ENCODE data around the gene SLC2A1.
"Not testable (repeated sequence)": the region's sequence is repeated elsewhere in the genome, so short reads cannot be mapped to it uniquely, and the experiment has no call there.

SLC2A1 gene

DNA sequence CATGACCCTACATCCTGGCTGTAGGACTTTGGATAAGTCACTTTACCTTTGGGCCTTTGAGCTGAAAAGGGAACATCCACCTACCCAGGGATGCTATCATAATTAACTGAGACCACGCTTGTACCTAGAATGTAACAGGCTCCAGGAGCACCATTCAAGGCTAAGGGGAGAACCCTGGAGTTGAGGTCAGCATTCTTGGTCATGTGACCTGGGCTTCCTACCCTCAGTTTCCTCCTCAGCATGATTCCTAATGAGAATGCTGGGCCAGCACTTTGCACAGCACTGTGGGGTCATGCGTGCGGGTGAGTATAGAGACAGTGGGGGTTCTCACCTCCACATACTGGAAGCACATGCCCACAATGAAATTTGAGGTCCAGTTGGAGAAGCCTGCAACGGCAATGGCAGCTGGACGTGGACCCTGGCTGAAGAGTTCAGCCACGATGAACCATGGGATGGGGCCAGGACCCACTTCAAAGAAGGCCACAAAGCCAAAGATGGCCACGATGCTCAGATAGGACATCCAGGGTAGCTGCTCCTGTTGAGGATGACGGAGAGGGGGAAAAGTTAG lies 31.3 kb downstream of the SLC2A1 start:
- no peak for DNase-seq

DNA sequence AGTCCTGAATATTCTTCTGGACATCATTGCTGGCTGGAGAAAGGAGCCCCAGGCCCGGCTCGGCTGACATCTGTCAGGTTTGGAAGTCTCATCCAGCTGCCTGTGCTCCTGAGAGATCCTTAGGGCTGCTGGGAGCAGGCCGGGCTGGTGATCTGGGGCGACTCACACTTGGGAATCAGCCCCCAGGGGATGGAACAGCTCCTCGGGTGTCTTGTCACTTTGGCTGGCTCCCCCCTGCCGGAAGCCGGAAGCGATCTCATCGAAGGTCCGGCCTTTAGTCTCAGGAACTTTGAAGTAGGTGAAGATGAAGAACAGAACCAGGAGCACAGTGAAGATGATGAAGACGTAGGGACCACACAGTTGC lies 31.8 kb downstream of the SLC2A1 start:
- no peak for DNase-seq

DNA sequence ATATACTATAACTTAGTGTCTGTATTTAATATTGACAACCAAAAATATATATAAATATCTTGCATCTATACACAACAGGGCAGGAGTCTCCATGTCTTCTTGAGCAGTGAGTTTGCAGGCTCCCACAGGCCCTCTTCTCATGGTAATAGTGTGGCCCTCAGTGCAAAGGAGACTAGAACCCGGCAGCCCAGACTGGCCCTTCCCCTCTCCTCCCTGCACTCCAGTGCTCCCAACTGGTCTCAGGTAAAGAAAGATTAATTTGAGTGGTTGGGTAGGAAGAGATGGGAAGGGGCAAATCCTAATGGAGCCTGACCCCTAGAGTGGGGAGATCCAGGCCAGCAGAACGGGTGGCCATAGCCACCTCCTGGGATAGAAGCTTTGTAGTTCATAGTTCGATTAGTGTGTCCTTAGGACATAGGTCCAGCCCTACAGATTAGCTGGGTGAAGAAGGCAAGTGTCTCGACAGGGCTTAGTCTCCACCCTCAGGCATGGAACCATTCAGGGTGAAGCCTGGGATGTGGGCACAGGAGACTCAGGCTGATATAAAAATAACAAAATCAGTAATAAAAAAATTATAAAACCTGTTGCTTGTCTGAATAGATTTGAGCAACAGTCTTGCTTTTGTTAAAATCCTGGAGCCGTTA lies 32.3 kb downstream of the SLC2A1 start:
- no peak for DNase-seq

DNA sequence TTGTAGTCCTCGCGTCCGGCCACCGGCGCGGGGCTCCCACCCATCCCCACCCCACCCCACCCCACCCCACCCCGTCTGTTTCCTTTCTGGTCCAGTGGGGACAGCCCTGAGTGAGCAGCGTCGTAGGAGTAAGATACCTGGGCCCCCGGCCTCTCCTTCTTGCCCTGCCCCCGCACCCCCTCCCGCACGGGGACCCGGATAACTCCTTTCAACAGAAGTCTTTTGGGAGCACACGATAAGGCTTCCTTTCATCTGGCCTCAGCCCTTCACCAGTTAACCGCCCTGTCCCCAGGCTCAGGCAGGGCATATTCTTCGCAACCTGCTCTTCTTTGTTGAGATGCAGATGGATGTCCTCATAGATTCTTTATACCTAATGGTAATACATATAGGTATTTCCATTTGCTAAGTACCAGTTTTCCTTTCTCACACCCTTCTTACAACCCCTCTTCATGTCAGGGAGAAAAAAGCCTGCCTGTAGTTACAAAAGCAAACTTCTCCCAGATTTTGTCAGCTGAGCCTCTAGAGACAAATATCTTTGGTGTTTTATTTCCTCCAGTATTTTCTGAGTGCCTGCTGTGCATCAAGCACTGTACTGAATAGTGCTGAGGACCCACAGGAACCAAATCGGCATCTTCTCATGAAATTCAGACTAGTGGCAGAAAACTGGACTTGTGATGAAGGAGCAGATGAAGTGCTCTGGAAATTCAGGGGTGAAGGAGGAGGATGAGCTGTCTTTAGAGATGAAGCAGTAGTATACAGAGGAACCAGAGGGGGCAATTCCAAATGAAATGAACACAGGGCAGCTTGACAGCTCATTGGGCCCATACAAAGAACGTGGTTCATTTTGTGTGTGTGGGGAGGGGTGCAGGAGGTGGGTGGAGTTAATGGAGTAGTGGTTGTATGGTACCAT lies 33.6 kb downstream of the SLC2A1 start:
- no peak for DNase-seq

DNA sequence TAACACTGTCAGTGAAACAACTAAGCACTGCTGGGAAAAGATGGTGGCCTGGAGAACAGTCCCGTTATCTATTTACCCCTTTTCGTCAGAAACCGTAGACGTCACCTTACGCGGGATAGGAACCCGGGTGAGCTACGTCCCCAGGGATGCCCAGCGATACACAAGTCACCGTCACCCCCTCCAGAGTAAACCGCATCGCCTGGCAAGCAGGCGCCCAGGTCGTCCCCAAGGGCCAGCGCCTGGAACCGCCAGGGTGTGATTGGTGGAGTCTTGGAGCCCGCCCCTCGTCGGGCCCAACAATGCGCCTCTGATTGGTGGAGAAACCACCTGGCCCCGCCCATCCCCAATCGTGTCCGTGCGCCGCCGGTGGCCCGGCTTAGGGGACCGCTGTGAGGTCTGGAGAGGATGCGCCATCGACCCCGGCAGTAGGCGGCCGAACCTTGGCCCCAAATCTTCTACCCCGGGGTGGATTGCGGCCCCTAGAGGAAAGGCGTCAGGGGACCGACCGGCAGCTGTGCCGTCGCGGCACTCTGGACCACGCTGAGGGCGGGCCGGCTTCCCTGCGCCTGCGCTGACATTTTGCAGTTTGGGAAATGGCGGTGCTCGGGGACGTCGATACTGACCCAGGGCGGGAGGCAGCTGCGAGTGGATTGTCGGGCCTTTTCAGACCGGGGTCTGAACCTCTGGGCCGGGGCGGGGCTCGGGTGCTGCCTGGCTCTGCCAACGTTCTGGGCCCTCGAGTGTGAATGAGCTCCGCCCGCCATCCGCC lies 34.4 kb downstream of the SLC2A1 start:
- DNase-seq: peak; percentile 79 to 89 (median 83)

DNA sequence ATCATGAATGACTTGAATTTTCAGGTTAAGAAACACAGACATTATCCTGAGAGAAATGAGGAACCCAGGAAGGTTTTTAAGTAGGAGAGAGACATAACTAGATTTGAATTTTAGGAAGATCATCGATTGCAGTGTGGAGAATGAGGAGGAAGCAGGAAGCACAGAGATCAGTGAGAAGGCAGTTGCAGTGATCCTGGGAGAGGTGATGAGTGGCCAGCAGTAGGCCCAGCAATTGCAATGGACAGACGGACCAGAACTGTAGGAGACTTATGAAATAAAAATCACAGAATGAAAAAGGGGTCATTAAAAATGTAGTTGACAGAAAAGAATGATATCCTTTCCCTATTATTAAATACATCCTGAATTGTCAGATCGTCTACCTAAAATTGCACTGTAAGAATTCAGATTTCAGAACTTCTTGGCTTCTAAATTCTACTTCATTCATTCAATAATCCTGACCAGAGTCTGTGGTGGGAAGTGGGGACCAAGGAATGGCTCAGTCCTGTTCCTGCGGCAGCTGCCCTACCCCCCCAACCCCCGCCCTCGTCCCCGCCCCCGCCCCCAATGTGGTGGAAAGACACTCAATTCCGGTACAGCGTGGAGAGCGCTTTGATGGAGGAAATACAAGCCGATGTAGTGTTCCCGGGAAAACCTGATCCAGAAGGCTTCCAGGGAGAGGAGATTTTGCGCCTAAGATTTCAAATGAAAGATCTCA lies 35.1 kb downstream of the SLC2A1 start:
- no peak for DNase-seq

DNA sequence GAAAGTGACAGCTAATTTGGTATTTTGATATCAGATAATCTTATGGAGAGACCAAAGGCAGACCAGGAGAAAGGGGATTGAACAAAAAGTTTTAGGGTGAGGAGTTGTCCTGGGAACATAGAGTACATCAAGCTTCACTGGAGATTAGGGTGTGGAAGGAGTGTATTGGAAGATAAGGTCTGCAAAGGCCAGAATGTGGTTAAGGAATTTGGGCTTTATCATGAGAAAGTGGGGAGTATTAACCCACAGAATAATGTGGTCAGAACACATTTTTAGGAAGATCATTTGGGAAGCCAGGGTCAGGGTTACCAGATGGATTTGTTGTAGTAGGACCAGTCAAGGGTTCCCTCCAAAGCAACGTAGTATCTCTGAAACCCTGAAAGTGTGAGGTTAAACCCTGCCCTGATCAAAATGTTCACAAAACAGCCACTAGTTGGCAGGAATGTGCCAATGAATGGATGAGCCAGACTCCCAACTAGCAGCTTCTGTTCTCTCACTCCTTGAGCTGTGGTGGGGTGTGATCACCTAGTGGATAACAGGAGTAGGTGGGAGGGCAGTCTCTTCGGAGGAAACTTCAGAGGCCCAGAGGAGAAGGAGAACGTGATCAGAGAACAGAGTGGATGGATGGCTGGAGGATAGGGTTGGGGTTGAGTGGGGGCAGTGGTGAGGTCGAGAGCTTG lies 35.8 kb downstream of the SLC2A1 start:
- peak in 2 of 4 experiments; percentile 15 to 19 for DNase-seq

DNA sequence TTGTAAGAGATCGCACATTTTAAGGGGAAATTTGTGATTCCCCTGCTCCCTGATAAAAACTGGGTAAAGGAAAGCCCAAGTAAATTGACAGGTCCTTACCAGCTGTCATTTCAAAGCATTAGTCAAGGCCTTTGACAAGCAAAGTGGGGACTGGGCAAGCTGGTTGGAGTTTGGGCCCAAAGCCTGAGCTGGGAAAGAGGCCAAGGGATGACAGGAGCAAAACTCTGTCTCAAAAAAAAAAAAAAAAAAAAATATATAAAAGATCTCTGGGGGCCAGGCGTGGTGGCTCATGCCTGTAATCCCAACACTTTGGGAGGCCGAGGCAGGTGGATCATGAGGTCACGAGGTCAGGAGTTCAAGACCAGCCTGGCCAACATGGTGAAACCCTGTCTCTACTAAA lies 36.9 kb downstream of the SLC2A1 start:
- DNase-seq: no peak

DNA sequence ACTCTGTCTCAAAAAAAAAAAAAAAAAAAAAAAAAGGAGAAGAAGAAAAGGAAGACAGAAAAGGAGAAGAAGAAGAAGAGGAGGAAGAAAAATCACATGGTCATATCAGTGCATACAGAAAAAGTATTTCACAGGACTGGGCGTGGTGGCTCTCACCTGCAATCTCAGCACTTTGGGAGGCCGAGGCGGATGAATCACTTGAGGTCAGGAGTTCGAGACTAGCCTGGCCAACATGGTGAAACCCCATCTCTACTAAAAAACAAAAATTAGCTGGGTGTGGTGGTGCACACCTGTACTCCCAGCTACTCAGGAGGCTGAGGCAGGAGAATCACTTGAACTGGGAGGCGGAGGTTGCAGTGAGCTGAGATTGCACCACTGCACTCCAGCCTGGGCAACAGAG lies 39.0 kb downstream of the SLC2A1 start:
- not testable (repeated sequence) for DNase-seq

DNA sequence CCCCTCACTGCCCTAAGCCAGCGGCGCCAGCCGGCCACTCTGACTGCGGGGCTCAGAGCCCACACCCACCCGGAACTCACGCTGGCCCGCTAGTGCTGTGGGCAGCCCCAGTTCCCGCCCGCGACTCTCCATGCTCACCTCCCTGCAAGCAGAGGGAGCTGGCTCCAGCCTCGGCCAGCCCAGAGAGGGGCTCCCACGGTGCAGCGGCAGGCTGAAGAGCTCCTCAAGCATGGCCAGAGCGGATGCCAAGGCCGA lies 41.5 kb downstream of the SLC2A1 start:
- DNase-seq: no peak

DNA sequence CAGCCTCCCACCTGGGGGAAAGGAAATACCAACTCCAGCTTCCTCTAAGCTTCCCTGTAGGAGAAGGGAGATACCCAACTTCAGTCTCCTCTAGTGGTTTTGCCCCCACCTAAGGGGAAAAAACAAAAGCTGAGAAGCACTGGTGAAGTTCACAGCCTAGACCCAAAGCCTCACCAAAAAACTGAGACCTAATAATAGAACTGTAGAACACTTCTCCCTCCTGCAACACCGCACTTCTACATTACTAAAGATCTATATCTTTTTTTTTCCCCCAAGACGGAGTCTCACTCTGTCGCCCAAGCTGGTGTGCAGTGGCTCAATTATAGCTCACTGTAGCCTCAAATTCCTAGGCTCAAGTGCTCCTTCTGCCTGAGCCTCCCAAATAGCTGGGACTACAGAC lies 43.2 kb downstream of the SLC2A1 start:
- DNase-seq: no peak

DNA sequence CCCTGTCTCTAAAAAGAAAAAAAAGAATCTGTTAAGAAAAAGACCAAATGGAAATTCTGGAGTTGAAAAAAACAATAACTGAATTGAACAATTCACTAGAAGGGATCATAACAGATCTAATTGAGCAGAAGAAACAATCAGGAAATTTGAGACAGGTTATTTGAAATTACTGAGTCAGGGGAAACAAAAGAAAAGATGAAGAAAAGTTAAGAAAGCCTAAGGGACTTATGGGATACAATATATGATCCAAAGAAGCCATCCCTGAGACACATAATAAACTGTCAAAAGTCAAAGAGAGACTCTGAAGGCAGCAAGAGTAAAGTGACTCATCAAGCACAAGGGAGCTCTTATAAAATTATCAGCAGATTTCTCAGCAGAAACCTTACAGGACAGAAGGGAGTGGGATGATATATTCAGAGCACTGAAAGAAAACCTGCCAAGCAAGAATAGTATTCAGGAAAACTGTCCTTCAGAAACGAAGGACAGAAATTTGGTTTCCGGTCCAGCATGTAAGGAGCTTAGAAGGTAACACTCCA lies 44.5 kb downstream of the SLC2A1 start:
- no peak for DNase-seq

DNA sequence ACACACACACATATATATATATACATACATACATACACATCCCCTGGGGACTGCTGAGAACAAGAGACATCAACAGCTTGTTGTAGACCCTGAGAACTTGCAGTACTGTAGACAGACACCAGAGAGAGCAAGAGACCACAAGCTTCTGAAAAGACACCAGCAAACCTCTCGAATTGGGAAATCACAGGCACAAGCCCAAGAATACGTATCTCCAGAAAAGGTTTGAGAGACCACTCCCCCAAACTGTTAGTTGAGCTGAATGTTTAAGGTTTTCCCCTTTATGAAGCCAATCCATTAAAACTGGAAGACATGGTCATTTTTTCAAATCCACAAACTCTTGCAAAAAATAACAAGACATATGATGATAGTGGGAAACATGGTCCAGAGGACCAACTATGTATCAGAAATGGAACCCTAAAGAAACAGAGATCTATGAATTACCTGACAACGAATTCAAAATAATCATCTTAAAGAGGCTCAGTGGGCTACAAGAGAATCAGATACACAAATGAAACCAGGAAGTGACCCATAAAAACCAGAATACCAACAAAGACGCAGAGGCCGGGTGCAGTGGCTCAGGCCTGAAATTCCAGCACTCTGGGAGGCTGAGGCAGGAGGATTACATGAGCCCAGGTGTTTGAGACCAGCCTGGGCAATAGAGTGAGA lies 45.1 kb downstream of the SLC2A1 start:
- DNase-seq: peak in 3 of 4 experiments; percentile 18 to 43 (median 36)

DNA sequence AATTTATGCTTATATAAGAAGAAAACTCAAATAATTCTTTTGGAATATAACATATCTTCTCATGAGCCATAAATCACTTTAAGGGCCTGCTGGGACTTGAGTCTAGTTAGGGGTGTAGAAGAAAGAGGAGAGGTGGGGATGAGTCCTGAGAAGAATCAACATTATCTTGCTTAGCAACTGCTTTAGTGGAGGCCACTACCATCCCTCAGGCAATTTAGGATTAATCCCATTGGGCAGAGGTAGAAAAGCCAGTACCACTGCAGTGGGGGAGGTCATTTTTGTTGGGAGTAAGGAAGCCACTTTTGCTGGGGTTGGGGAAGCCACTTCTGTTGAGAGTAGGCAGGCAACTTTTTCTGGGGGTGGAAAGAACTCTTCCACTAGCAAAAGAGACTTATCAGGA lies 47.7 kb downstream of the SLC2A1 start:
- DNase-seq: no peak

DNA sequence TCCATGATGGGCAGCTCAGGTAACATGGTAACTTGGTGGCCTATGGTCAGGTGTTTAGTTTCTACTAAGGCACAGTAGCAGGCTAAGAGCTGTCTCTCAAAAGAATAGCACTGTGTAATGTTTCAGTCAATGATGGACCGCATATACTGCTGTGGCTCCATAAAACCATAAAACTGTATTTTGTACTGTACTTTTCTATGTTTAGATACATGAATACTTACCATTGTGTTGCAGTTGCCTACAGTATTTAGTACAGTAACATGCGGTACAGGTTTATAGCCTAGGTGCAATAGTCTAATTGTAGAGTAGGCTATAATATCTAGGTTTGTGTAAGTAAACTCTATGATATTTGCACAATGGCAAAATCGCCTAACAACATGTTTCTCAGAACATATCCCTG lies 50.6 kb downstream of the SLC2A1 start:
- no peak for DNase-seq

DNA sequence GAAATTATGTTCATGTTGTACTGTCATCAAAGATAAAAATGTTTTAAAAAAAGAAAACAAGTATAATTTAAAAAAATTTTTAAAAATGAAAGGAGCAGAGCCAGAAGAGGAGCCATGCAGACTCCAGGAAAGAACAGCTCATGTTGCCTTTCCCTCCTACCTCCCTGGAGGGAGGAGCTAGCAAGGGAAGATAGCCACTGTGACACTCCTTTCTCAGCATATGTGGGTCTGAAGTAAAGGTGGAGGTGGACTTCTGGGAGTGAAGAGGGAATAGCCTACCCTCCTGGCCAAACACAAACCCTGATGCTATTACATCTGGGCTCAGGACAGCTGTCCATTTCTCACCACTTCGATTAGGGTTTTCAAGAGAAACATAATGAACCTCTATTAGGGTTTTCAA lies 54.2 kb downstream of the SLC2A1 start:
- DNase-seq: no peak

DNA sequence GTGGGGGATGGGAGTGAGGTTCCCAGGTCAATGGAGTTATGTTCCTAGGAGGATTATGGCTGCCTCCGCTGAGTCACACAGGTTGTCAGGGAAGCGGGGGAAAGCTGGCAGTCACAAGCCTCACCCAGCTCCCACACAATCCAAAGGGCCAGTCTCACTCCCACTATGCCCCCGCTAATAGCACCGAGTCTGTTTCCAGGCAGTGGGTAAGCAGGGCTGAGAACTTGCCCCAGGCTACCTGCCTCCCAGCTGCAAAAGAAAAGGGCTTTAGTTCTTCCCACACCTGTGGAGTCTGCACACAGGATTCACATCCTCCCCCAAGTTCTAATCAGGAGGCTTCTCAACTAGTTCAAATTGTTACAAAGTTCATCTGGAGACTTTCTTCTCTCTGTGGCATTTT lies 58.7 kb downstream of the SLC2A1 start:
- DNase-seq: not testable (repeated sequence)

DNA sequence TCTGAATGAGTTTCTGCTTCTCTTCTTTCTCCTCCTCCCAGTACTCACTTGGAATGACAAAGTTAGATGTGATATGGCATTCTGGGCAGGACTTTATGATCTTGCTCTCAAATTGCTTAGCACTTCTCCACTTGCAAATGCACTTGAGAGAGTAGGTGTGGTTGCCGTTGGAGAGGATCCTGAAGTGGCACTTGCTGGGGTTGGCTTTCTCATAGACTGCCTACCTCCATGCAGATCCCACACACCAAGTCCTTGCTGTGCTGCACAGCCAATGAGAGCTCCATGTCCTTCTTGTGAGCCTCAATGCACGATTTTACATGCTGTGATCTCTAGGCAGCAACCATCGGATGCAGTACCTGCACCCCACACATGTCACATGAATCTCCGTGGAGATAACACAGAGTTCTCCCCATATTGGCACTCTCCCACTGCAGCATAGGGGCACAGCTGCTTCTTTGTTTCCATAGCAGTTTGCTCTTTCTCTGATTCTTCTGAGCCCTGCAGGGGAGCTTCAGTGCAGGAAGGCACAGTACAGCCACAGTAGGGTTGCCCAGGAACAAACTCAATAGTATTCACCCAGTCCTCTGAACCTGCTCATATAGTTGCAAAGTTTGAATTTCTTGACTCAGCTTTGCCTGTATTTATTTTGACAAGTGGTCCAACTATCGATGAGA lies 67.1 kb downstream of the SLC2A1 start:
- no peak for DNase-seq

DNA sequence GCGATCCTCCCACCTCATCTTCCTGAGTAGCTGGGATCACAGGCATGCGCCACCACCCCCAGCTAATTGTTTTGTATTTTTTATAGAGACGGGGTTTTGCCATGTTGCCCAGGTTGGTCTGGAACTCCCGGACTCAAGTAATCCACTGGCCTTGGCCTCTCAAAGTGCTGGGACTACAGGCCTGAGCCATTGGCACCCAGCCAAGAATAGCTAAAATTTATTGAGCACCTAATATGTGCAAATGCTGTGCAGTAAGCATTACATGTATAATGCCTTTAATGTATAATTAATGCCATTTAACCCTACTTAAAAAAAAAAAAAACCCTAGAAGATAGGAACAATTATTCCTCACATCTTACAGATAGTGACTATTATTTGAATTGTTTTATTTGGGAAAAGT lies 69.4 kb downstream of the SLC2A1 start:
- DNase-seq: no peak

DNA sequence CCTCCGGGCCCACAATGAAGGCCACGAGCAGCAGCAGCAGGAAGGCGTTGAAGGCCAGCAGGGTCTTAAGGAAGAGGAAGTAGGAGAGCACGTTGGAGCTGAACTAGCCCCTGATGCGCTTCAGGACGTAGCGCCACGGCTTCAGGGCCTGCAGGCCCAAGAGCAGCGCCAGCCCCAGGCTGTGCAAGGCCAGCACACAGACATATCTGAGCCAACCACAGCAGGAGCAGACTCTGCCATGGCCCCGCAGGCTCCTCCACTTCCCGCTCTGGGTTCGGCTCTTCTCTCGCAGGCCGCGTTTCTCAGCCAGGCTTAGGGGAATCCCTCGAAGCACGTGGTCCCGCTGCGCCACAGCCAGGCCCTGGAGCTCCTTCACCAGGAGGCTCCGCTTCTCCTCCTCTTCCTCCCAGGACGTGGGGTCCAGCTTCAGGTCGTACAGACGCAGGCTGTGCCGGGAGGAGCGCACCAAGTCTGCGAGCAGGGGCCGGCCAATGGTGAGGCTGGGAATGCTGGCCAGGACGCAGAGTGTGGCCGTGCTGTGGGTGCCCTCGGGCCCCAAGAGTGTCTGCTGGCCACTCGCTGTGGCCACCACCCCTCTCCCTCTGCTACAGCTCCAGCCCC lies 70.5 kb downstream of the SLC2A1 start:
- no peak for DNase-seq

All from activated CD4-positive, CD25-positive, alpha-beta regulatory T cell (primary cell).